ENCODE measurements around the gene DHX40.

DHX40 gene

DNA sequence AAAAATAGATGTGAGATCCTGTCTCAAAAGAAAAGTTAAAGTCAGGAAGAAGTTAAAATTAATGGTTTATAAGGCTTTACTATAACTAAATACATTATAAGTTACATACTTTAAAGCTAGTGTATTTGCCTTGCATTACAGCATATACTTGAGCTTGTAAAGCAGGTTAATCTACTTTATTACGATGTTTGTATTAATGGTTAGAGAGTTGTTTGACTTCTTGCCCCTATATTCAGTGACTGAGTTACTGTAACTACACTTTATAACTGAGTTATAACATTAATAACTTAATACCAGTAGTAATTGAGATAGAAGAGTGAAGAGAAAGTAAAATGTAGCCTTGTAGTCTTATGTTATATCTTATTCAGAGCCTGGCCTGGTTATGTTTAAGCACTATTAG lies 77.2 kb downstream of the DHX40 start:
- CTCF ChIA-PET = interaction anchor here (0.7 to 2.1 kb wide), 5 partner anchors 9 to 40 kb away, joined by 3 to 7 read pairs (median 3); no protein-coding TSS in a partner anchor
- TF ChIP-seq, protein P1, sequence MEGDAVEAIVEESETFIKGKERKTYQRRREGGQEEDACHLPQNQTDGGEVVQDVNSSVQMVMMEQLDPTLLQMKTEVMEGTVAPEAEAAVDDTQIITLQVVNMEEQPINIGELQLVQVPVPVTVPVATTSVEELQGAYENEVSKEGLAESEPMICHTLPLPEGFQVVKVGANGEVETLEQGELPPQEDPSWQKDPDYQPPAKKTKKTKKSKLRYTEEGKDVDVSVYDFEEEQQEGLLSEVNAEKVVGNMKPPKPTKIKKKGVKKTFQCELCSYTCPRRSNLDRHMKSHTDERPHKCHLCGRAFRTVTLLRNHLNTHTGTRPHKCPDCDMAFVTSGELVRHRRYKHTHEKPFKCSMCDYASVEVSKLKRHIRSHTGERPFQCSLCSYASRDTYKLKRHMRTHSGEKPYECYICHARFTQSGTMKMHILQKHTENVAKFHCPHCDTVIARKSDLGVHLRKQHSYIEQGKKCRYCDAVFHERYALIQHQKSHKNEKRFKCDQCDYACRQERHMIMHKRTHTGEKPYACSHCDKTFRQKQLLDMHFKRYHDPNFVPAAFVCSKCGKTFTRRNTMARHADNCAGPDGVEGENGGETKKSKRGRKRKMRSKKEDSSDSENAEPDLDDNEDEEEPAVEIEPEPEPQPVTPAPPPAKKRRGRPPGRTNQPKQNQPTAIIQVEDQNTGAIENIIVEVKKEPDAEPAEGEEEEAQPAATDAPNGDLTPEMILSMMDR (IDR thresholded peaks at IDR 0.05; ENCODE audit: control extremely low read depth, extremely low read depth, low read depth, missing control alignments) = no peak
- DNase-seq (ENCODE audit: extremely low spot score) = no peak
- POLR2A ChIA-PET = interaction anchor here (0.7 to 1.4 kb wide), 2 partner anchors 21 to 24 kb away, joined by 4 read pairs; no protein-coding TSS in a partner anchor

GRCh38 chr17:59643159-59644140 lies 78.0 kb downstream of the DHX40 start:
- POLR2A ChIA-PET = interaction anchor here (1.4 kb wide), 1 partner anchor 25 kb away, joined by 4 read pairs; no protein-coding TSS in a partner anchor
- CTCF ChIA-PET = interaction anchor here (0.8 to 2.1 kb wide), 2 partner anchors 23 to 39 kb away, joined by 3 to 7 read pairs; no protein-coding TSS in a partner anchor
- DNase-seq (ENCODE audit: extremely low spot score) = no peak
- TF ChIP-seq, protein P1 (IDR thresholded peaks at IDR 0.05; ENCODE audit: control extremely low read depth, extremely low read depth, low read depth, missing control alignments) = no peak

DNA sequence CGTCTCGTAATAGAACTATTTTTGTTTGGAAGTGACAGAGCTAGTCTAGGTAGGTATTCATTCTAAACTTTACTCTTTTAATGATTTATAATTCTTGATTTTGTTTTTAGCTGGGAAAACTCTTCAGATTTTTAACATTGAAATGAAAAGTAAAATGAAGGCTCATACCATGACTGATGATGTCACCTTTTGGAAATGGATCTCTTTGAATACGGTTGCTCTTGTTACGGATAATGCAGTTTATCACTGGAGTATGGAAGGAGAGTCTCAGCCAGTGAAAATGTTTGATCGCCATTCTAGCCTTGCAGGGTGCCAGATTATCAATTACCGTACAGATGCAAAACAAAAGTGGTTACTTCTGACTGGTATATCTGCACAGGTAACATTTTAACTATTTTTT lies 81.9 kb downstream of the DHX40 start:
- ChIA-PET POLR2A (no interaction called here), CTCF (interaction anchor here (0.6 to 1.0 kb wide), 3 partner anchors 12 to 831 kb away, joined by 3 read pairs; no protein-coding TSS in a partner anchor)
- DNase-seq (ENCODE audit: extremely low spot score) = no peak
- TF ChIP-seq, protein P1 (IDR thresholded peaks at IDR 0.05; ENCODE audit: control extremely low read depth, extremely low read depth, low read depth, missing control alignments) = no peak

GRCh38 chr17:59649886-59650285 lies 84.5 kb downstream of the DHX40 start:
- TF ChIP-seq, protein P1 (IDR thresholded peaks at IDR 0.05; ENCODE audit: control extremely low read depth, extremely low read depth, low read depth, missing control alignments) = no peak
- DNase-seq (ENCODE audit: extremely low spot score) = no peak
- ChIA-PET POLR2A (no interaction called here), CTCF (no interaction called here)

DNA sequence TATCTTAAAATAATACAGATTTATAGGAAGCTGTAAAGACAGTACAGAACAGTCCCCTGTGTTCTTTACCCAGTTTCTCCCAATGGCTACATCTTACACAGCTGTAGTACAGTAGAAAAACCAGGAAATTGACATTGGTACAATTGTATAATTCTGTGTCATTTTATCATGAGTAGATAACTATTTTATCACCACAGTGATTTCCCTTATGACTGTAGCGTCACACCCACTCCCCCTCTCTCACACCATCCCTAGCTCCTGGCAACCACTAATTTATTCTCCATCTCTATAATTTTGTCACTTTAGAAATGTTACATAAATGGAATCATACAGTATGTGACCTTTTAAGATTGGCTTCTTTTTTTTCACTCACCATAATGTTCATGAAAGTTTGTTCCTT lies 85.2 kb downstream of the DHX40 start:
- POLR2A ChIA-PET = no interaction called here
- CTCF ChIA-PET = interaction anchor here (1.9 kb wide), 1 partner anchor 19 kb away, joined by 4 read pairs; no protein-coding TSS in a partner anchor
- no peak for DNase-seq (ENCODE audit: extremely low spot score)
- TF ChIP-seq, protein P1 (IDR thresholded peaks at IDR 0.05; ENCODE audit: control extremely low read depth, extremely low read depth, low read depth, missing control alignments) = no peak

DNA sequence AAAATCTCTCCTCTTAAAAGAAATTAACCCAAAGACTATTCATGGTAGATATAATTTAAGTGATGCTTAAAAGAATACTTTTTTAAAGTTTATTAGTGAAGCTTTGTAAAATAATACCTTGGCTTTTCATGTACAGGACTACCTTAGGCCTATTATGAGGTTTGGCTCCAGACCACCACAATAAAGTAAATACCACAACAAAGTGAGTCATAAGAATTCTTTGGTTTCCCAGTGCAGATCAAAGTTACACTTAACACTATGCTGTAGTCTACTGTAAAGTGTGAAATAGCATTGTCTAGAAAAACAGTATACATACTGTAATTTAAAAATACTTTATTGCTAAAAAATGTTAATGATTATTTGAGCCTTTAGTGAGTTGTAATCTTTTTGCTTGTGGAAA lies 85.9 kb downstream of the DHX40 start:
- CTCF ChIA-PET = interaction anchor here (1.3 to 1.9 kb wide), 2 partner anchors 9 to 18 kb away, joined by 3 to 4 read pairs; no protein-coding TSS in a partner anchor
- TF ChIP-seq, protein P1 (IDR thresholded peaks at IDR 0.05; ENCODE audit: control extremely low read depth, extremely low read depth, low read depth, missing control alignments) = no peak

More for the DNA sequence above, 85.9 kb downstream of the DHX40 start:
- POLR2A ChIA-PET = no interaction called here
- no peak for DNase-seq (ENCODE audit: extremely low spot score)
